Measurements from ENCODE around the gene KCNH8.

KCNH8 gene

DNA sequence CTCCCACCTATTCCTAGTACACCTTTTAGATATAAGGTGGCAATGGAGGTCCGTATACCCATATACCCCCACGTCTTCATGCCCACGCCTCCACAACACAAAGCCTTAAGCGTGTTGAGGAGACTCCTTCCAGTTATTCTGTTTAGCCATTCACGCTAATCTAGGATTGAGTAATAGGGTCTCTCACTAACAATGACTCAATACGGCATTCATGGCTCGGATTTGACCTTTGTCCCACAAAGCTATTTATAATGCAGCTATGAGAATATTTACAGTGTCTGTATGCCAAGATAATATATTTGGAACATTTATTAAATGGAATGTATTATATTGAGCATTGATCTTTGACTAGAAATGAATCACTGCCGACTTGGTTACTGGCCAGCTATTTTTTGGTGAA lies 215.8 kb downstream of the KCNH8 start:
- no peak for DNase-seq (ENCODE audit: low spot score)

GRCh38 chr3:19365471-19365870 lies 217.2 kb downstream of the KCNH8 start:
- DNase-seq (ENCODE audit: low spot score) = no peak

GRCh38 chr3:19384868-19385267 lies 236.6 kb downstream of the KCNH8 start:
- DNase-seq (ENCODE audit: low spot score) = no peak

DNA sequence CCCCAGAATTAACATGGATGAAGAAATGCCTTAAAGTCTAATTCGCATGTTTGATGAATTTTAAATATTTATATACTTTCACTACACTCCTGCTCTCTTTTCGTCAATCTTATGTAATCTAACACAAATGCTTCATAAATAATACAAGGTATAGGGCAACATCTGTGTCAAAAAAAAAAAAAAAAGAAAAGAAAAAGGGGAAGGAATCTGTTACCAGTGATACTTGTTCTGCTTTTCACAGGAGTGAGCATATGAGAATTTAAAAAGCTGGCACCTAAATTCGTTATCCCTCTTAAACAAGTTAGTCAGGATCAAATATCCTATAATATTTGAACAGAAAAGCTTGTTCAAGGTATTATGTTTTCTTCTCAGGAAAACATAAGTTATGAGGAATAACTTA lies 243.8 kb downstream of the KCNH8 start:
- DNase-seq (ENCODE audit: low spot score) = no peak

- DNase-seq (ENCODE audit: low spot score) = no peak
Observed at GRCh38 chr3:19394946-19395345, 246.6 kb downstream of the KCNH8 start.

GRCh38 chr3:19396726-19397125 lies 248.4 kb downstream of the KCNH8 start:
- DNase-seq (ENCODE audit: low spot score) = no peak

GRCh38 chr3:19399356-19399755 lies 251.0 kb downstream of the KCNH8 start:
- DNase-seq (ENCODE audit: low spot score) = no peak

GRCh38 chr3:19399836-19400235 lies 251.5 kb downstream of the KCNH8 start:
- no peak for DNase-seq (ENCODE audit: low spot score)

GRCh38 chr3:19420159-19420558 lies 271.8 kb downstream of the KCNH8 start:
- no peak for DNase-seq (ENCODE audit: low spot score)

- DNase-seq (ENCODE audit: low spot score) = no peak
Observed at GRCh38 chr3:19425825-19426224, 277.5 kb downstream of the KCNH8 start.

GRCh38 chr3:19427422-19428149 lies 279.3 kb downstream of the KCNH8 start:
- no peak for DNase-seq (ENCODE audit: low spot score)

DNA sequence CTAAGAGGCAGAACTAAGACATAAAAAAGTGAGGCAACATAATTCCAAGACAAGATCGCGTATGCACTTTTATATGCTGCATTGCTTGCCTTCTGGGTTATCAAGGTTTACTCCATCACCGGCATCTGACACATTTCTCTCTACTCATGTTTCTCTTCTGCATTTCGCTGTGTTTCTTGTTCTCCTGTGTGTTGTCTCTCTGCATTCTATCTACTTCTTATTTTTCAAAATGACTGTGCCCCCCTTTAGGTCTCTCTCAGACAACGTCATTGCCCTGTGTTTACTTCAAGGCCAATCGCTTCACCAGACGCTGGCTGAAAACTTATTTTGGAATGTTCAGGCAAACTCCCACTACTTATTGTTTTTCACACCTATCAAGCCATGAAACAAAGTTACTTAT lies 280.4 kb downstream of the KCNH8 start:
- DNase-seq (ENCODE audit: low spot score) = no peak

DNA sequence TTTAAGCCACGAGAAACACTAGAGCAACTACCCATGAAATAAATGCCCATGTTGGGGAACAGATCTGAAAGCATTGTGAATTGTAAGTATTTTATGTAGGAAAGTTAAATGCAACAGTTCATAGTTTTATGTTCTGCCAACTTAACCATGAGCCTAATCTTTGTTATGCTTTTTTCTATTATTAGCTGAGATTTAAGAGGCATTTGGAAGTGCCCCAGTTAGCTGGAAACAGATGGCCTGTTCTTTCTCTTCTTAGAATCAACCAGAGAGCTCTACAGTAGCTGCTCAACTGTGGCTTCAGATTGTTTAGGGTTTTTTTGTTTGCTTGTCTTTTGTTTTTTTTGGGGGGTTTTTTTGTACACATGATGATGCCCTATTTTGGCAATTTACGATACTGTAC lies 284.4 kb downstream of the KCNH8 start:
- no peak for DNase-seq (ENCODE audit: low spot score)

DNA sequence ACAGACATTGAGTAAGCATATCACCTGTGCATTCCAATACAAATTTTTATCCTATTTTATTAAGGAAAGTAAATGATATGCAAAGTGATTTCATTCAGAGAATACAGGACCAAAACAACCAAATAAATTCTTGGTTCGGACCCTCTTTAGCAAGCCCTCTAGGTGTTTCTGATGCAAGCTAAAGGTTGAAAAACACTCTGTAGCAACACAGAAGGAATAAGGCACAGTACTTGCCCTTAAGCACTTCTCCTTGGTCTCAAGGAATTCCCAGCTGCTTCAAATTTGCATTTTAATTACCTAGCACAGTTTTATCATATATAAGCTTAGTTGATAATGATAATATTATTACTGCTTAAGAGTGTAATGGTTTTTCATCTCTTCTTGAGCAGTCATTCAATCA lies 288.4 kb downstream of the KCNH8 start:
- DNase-seq (ENCODE audit: low spot score) = no peak

DNA sequence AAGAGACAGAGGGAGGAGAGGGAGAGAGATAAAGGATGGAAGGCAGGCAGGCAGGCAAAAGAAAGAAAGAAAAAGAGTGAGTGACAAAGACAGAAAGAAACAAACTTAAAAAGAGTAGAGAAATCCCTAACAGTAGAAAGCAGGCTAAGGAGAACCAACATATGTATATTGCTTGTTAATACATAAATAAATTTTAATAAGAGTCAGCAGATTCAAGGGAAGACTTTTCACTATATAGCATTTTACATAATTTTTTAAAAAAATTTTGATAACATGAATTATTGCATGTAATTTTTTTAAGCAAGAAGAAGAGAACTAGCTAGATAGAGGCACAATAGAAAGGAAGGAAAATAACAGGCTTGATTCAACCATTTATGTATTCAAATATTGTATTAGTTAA lies 291.6 kb downstream of the KCNH8 start:
- no peak for DNase-seq (ENCODE audit: low spot score)

- DNase-seq (ENCODE audit: low spot score) = no peak
Observed at GRCh38 chr3:19446138-19446537, 297.8 kb downstream of the KCNH8 start.

GRCh38 chr3:19446687-19447086 lies 298.4 kb downstream of the KCNH8 start:
- no peak for DNase-seq (ENCODE audit: low spot score)

GRCh38 chr3:19455546-19455945 lies 307.2 kb downstream of the KCNH8 start:
- DNase-seq (ENCODE audit: low spot score) = no peak

- no peak for DNase-seq (ENCODE audit: low spot score)
Observed at GRCh38 chr3:19456738-19457137, 308.4 kb downstream of the KCNH8 start.

- no peak for DNase-seq (ENCODE audit: low spot score)
Observed at GRCh38 chr3:19457449-19457848, 309.1 kb downstream of the KCNH8 start.

DNA sequence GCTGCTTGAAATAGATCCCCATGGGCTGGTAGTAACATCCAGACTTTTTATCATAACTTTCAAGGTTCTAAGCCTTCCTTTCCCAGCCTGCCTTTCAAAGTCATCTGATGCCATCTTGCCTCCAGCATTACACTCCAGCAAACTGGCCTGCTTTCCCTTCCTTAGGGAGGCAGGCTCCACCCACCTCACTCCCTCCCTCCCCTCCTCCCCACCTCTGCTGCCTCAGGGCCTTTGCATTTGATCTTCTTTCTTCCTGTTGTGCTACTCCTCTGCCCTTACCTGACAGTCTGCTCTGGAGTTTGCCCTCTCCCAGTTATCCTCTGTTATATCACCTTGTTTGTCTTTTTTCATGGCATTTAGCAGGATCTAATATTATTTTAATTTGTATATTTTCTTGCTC lies 319.5 kb downstream of the KCNH8 start:
- no peak for DNase-seq (ENCODE audit: low spot score)

DNA sequence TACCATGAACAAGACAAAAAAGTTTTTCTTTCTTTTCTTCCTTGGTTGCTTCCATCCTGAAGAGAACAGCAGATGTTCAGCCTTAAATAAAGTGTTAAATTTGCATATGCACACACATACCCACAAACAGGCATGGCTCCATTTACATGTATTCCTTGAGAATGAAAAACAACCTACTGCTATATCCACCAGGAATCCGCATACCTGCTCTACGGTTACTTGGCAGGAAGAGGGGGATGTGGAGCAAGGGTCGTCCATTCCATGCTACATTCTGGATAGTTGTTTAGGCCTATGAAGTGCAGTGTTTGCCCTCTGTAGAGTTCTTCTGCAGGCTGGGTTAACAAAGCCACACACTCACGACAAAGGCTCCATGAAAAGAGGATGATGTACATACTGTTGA lies 322.8 kb downstream of the KCNH8 start:
- no peak for DNase-seq (ENCODE audit: low spot score)

GRCh38 chr3:19473971-19474580 lies 325.8 kb downstream of the KCNH8 start:
- DNase-seq (ENCODE audit: low spot score) = no peak

DNA sequence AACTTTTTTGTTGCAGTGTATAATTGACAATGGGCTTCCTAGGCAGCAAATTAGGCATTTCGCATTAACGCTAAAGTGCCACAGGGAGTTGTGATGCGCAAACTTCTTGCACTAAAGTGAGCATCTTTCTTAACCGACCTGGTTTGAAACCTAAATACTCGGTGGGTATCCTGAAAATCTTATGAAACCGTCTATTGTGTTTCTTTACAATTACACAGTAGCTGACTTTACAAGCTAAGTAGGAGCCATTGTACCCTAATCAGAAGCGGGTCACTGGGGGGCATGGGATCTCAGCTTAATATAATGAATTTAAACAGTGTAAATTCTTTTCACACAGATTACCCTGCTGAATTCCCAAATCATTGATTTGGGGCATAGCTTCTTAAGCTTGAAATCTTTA lies 328.0 kb downstream of the KCNH8 start:
- DNase-seq (ENCODE audit: low spot score) = no peak
